Fibroblast of lung (primary cell): ENCODE measurements around the gene SH2D3C.

Source experiments
- EZH2 ChIP-seq: IDR thresholded peaks from 2 replicates; pipeline ENCODE4 v1.5.1; 2012; ENCODE audit warnings: low read length, control low read depth, mild to moderate bottlenecking; ENCODE audit errors: missing control alignments
- TF ChIP-seq, protein P1 (sequence below), 2 donors: IDR thresholded peaks in 1 of 2; conservative IDR thresholded peaks in 1 of 2; 1 replicate in 1 of 2; 2 replicates in 1 of 2; pipeline ENCODE4 v1.5.1; 2011 to 2012; ENCODE audit warnings: low read length in 2 of 2, control low read depth in 1 of 2, inconsistent platforms in 1 of 2, low read depth in 1 of 2, mild to moderate bottlenecking in 1 of 2

- TF ChIP-seq, protein P1, sequence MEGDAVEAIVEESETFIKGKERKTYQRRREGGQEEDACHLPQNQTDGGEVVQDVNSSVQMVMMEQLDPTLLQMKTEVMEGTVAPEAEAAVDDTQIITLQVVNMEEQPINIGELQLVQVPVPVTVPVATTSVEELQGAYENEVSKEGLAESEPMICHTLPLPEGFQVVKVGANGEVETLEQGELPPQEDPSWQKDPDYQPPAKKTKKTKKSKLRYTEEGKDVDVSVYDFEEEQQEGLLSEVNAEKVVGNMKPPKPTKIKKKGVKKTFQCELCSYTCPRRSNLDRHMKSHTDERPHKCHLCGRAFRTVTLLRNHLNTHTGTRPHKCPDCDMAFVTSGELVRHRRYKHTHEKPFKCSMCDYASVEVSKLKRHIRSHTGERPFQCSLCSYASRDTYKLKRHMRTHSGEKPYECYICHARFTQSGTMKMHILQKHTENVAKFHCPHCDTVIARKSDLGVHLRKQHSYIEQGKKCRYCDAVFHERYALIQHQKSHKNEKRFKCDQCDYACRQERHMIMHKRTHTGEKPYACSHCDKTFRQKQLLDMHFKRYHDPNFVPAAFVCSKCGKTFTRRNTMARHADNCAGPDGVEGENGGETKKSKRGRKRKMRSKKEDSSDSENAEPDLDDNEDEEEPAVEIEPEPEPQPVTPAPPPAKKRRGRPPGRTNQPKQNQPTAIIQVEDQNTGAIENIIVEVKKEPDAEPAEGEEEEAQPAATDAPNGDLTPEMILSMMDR (conservative IDR thresholded peaks at IDR 0.05 in 1 of 2, IDR thresholded peaks at IDR 0.05 in 1 of 2; ENCODE audit: low read depth in 1 of 2, low read length in 2 of 2): no peak
- no peak for TF ChIP-seq EZH2
These were observed 15.7 kb upstream of the SH2D3C start for GRCh38 chr9:127794001-127794791.
